Stimulated activated CD8-positive, alpha-beta memory T cell treated with anti-CD3 and anti-CD28 coated beads, Interleukin-15, amount 100 ng/mL, for 4 hours (primary cell): Measurements from ENCODE around the gene JUND.

Source experiments
- DNase-seq, 2 donors: peaks; one replicate each; pipeline ENCODE4 v3.0.0-alpha.2; 2020; ENCODE audit warnings: low read depth in 2 of 2

Gene JUND

DNA sequence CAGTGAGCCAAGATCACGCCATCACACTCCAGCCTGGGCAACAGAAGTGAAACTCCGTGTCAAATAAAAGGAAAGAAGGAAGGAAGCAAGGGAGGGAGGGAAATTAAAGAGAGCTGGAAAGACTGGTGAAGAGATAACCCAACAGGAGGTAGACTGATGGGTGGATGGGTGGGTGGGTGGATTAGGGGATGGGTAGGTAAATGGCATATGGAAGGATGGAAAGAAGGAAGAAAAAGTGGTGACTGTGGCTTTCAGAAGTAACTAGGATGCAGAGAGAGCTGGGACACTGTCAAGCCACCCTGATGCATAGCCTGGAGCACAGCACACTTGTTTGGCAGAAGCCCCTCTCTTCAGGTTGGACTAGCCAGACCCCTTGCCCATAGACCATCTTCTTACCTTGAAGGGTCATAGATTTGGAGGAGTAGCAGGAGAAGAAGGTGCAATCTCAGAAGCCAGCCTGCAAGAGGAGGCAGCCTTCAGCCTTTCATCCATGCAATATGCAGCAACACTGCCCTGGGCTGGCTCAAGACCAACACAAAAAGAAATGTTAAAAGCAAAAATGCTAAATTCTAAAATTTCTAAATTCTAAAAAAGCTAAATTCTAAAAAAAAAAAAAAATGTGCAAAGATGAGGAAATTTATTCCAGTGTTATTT lies 12.2 kb downstream of the JUND start:
- no peak for DNase-seq

DNA sequence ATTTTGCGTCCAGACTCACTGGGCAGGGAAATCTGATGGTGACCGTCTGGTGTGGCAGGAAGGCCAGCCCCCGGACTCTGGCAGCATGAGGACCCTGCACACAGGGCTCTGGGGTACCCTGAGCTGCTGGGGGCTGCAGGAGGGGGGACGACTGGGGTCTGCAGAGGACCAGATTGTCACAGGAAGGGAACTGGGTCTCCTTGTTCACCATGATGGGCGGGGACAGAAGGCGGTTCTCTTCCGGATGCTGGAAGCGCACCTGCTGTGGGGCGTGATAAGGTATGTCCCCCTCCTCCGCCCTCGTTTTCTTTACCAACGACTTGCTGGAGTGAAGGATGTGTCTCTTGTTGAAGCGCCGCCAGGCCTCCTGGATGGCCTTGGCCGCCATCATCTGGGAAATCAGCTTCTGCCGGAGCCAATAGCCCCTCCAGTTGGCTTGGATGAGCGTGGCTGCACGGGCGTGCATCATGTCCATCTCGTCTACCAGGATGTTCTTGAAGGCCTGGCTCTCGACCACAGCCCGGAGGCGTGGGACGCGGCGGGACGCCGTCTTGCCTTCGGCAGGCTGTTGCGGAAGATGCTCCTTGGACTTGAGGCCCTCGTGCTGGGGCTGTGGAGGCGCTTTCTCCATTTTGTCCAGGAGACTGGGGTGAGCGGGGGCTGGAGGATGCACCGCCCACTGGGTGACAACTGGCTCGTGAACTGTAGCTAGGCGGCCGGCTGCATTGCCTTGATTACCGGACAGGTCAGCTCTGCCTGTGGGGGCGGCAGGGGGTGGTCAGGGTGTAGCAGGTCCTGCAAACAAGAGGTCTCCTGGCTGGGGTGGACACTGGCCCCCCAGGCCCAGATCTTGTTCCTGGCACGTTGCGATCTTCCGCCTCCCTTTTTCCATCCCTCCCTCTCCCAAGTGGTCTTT lies 14.4 kb downstream of the JUND start:
- no peak for DNase-seq

DNA sequence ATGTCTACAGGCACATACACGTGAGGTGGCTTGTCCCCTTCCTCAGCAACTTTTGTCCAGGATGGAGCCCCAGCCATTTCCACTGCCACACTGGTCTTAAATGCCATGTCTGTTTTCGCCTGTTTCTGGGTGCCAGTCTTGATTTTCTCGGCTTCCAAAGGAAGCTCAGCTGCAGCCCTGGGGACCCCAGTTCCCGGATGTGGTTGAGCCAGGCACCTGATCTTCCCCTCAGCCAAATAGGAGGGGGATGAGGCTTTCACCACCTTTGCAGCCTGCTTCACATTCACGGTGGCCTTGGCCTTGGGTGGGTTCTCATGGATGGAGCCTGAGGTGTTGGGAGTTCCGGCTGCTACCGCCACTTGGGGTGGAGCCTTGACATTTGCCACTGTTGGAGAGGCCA lies 15.8 kb downstream of the JUND start:
- DNase-seq = no peak

DNA sequence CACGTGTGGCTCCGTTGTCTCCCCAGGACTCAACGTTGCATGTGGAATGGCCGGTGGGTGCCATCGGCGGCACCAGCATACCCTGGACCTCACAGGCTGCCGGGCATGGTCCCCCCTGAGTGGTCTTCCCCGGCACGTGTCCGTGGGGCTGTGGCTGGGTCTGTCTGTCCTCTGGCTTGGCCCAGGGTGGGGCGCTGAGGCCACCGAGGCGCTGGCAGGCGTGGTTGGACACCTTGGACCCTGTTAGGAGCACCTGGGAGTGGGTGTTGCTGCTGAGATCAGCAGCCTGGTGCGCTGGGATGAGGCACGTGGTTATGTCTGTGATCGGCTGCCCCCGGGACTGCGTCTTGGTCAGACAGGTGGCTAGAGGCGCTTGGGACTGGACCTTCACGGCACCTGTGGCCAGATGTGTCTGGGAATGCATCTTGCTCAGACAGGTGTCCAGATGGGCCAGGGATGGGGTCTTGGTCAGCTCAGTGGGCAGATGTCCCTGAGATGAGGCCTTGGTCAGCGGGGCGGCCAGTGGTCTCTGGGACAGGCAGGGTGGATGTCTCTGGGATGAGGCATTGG lies 16.4 kb downstream of the JUND start:
- DNase-seq = no peak

DNA sequence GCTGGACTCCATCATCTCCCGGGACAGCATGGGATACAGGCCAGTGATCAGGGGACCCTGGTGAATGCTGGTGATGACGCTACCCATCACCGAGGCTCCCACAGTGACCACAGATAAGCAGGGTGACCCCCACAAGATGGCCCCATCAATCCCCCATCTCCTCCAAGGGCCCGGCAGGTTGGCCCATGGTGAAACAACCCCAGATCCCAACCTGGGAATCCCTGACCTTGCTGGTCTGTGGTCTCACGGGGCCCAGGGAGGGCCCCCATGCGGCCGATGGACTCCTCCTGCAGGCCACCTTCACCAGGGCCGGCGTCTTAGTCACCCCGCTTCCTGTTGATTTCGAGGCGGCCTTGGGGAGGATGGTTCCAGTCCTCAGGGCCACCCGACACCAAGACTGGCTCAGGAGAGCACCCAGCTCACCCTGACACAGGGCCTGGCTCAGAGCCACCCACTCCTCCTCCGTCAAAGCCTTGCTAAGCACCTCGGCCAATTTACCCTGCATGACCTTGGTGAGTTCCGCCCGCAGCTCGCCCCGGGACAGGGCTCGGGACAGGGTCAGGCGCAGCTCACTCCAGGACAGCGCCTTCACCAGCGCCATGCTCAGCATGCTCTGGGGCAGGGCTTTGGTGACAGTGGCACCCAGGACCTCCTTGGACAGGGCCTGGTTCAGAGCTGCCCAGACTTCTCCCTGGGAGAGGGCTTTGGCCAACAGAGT lies 17.1 kb downstream of the JUND start:
- DNase-seq = no peak

DNA sequence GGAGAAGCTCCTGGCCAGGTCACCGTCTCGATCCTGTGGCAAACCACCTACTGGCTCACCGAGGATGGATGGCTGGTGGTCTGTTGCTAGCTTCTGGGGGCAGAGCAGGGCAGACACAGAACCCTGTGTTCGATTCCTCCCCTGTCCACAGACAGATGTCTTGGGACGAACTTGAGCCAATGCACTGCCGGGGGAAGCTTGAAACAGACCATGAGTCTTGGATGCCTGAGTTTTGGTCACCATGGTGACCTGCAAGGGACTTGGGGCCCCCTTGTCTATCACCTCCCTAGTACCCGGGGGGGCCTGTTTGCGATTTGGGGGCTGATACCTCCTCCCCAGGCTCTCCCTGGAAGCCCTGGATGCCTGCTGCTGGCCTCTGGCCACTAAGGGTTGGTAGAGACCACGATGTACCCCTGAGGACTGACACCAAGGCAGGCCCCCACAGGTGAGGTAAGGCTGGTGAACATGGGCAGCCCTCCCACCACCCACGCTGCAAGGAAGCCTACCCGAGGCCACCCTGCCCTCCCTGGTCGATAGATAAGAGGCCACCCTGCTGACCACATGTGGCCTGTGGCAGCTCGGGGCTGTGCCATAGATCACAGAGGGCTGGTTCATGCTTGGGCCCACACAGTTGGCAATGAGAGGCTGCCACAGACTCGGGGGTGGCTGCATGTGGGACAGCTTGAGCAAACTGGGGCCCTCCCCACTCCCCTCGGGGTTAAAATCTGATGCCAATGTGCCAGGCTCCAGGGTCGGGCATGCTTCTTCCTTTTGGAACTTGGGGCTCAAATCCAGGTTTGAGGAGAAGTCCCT lies 17.9 kb downstream of the JUND start:
- DNase-seq = no peak

DNA sequence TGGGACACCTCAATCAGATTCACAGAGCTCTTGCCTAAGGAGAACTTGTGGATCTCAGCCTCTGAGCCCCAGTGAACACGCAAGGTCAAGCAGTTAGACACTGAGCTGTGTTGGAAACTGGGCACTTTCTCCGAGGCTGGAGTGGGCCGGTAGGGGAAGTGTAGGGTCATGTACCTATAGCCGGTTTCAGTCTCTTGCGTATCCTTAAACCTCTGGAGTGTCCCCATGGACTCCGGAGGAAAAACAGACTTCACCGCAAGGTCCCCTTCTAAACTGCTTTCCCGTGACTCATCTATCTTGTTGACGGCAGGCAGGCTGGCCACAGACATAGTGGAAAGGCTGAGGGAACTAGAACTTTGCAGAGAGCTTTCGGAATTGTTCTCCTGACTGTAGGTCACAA lies 18.5 kb downstream of the JUND start:
- no peak for DNase-seq

DNA sequence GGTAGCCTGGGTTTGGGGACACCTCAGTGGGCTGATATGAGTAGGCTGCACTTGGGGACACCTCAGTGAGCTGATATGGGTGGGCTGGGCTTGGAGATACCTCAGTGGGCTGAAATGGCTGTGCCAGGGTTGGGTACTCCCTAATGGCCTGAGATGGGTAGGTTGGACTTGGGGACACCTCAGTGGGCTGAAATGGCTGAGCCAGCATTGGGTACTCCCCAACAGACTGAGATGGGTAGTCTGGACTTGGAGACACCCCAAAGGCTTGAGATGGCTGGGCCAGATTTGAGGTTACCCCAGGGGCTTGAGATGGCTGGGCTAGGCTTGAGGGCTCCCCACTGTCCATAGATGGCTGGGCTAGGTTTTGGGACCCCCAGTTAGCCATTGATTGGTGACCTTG lies 19.3 kb downstream of the JUND start:
- DNase-seq = no peak

DNA sequence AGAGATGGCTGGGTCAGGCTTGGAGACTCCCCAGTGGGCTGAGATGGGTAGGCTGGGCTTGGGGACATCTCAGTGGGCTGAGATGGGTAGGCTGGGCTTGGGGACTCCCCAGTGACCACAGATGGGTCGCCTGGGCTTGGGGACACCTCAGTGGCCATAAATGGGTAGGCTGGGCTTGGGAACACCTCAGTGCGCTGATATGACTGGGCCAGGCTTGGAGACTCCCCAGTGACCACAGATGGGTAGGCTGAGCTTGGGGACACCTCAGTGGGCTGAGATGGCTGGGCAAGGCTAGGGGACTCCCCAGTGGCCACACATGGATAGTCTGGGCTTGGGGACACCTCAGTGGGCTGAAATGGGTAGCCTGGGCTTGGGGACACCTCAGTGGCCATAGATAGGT lies 19.9 kb downstream of the JUND start:
- no peak for DNase-seq

DNA sequence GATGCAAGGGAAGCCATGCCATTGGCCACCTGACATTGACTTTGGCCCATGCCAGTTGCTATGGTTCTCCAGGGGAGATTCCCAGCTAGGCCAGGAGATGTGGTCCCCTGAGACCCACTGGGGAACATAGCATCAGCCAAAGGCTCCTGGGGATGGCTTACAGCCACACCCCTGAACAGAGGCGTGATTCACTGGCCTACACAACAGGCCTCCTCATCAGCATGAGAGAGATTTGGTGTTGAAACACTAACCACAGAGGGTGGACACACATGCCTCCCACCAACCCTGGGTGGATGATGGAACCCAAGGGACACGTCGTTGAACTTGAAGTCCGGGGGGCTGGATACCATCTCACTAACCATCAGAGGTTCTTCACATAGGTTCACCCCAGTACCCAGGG lies 21.5 kb downstream of the JUND start:
- DNase-seq = no peak

DNA sequence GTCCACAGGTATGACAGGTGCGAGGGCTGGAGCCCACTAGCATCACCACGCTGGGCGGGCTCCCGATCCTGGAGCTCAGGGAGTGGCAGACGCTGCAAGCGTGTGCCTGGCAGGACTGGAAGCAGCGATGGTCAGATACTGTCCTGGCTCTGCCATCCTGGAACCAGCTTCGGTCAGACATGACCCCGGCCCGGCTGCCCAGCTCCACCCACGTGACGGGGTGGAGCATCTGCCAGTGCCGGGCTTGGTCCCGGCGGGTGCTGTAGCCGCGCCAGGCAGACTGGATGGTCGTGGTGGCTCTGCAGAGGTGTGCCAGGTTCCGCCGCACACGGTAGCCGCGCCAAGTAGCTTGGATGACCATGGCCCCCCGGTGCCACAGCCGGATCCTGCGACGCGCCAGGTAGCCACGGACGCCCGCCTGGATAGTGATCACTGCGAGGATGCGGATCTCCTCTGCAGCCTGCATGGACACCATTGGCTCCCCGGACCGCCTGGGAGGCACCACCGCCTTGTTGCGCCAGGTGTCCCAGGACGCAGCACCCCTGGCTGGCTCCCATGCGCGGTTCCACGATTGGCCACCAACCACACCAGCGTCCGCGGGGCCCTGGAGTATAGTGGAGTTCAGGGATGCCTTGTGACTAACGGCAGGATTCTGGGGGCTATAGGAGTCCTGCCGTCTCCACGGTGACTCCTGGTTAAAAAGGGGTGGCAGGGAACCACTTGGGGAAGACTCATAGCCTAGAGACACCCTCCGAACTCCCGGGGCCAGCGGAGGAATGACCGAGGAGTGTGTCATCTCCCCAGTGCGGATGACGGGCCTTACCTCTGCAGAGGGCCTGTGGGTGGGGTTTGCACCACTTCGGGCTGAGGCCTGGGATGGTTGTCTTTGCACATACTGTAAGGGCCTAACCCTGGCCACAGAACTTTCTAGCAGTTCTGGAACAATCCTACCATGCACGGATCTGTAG lies 23.6 kb downstream of the JUND start:
- no peak for DNase-seq

DNA sequence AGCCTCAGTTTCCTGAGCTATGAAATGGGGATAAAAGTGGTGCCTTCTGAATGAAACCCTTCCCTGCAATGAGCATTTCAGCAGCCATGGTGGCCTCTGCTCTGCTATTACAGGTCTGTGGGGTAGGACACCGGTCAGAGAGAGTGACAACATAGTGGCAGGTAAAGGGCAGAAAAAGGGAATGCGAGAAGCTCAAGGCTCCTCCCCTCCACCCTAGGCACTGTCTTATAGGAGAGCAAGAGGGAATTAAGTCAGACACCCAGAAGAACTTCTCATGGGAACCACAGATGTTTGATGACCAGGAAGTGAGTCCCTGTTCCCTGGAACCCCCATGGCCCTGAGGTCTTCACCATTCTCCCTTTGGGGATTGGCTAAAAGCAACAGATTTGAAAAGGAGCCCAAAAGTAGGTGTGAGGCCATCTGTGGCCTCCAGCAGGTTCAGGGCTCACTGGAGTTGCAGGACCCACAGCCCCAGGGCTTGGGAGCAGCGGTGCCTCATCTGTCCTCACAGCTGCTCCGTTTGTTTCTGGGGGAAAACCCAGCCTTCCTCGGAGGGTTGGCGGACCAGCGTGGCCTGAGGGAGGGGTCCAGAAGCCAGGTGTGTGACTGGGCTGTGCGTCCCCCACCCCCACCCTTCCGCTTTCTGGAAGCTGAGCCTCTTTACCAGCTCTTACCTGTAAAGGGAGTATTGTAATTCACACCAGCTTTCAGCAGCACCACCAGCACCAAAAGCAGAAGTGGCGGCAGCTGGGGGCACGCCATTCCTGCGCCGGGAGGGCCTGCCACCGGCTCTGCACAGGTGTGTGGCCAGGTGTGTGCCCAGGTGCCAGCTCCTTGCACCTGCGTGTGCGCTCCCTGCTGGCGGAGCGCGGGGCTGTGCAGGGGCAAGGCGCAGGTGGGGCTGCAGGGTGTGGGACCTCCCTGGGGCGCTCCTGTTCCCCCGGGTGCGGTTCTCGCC lies 26.6 kb downstream of the JUND start:
- DNase-seq = no peak

DNA sequence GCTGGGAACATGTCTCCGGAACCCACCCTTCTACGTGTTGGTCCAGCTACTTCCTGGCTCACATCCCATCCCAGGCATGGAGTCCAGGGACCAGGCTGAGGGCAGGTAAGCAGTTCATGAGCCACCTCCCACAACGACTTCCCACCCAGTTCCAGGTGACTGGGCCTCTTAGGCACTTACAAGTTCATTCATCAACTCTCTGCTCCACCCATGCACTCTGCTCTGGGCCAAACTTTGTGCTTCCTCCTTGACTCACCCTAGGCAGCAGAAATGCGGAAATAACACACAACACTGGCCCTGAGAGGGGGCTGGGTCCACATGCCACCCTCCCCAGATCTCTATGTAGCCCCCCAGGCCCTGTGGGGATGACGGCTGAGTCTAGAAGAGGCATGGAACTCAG lies 27.7 kb downstream of the JUND start:
- DNase-seq = no peak

DNA sequence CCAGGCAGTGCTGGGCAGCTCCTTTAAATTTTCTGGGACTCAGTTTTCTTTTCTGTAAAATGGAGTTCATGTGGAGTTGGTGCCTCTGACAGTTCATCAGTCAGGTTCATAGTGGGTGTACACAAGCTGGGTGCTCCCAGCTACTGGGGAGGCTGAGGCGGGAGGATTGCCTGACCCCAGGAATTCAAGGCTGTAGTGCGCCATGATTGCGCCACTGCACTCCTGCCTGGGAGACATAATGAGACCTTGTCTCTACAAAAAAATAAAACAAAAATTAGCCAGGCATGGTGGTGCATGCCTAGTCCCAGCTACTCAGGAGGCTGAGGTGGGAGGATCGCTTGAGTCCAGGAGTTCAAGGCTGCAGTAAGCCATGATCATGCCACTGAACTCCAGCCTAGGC lies 28.3 kb downstream of the JUND start:
- DNase-seq = no peak

DNA sequence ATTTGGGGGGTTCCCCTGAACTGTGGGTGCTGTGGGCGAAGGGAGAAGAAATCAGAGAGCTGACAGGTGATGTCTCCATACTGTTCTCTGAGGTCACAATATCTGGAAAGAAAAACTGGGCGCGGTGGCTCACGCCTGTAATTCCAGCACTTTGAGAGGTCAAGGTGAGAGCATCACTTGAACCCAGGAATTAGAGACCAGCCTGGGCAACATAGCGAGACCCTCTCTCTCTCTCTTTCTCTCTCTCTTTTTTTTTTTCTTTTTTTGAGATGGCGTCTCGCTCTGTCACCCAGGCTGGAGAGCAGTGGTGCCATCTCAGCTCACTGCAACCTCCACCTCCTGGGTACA lies 29.1 kb downstream of the JUND start:
- DNase-seq = no peak

DNA sequence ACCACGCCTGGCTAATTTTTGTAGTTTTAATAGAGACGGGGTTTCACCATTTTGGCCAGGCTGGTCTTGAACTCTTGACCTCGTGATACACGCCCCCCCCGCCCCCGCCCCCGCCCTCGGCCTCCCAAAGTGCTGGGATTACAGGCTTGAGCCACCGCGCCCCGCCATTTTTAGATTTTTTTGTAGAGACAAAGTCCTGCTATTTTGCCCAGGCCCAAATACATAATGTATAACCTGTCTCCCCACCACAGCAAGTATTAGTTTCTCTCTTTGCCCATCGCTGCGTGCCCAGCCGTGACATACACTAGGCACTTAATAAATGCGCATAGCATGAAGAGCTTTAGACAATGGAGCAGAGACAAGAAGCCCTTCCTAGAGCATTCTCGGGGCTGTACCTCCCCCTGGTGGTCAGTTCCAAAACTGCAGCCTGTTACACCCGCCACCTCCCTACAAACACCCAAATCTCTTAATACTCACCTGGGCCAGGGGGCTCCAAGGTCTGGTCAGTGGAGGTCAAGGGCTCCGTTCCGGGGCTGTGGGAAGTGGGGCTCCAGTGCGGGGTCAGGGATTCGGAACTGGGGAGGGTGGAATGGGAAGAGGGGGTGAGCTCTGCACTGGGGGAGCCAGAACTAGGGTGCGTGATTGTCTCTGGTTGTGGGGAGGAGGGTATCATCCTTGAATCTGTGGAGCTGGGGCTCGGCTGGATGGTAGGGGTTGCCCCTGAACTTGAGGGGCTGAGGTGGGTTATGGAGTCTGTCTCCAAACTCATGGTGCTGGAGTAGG lies 29.6 kb downstream of the JUND start:
- peak; percentile 50 to 58 for DNase-seq

DNA sequence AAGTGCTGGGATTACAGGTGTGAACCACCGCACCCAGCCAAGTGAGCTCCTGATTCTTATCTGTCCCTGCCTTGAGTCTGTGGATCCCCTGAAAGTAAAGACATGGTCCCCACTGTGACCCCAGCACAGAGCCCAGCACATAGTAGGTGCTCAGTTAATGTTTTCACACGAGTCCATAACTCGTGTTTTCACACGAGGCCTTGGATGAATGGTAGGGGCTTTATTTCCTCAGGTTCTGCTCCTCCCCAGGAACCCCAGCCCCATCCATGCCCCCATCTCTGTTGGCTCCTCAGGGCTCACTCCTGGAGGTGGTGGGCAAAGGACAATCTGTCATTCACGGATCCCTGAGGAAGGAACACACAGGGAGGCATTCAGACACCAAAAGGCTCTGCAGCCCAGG lies 31.6 kb downstream of the JUND start:
- DNase-seq = no peak

DNA sequence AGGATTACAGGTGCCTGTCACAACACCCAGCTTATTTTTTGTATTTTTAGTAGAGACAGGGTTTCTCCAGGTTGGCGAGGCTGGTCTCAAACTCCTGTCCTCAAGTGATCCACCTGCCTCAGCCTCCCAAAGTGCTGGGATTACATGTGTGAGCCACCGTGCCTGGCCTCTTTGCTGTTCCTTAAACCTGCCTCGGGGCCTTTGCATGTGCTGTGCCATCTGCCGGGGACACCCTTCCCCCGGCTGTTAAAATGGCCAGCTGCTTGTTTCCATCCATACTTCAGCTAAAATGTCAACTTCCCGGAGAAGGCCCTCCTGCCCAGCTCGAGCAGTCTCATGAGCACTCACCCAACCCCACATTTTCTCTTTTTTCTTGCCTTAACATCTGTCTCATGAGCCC lies 36.1 kb downstream of the JUND start:
- DNase-seq = no peak

DNA sequence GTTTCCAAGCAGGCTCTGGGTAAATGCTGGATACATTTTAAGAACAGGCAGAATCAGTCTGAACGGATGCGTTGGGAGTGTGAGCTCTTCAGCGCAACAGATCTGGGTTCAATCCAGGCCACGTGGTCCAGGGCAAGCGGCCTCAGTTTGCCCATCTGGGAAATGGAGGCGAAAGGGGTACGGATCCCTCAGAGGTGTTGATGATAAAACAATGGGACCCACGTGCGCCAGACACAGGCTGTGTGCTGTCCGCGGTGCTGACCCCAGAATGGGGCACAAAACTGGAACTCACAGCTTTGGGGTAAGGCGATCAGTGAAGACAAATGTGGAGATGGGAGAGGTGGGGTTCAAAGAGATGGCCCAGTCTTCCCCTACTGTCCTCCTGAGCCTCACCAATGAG lies 42.1 kb downstream of the JUND start:
- no peak for DNase-seq
